SK-MEL-5 (cell line): Measurements from ENCODE around the gene MCC. TPM values are rescaled to one million over a fixed set of nuclear protein-coding genes. Genes with fewer than 3 reads are reported as not detected.

Source experiments
- DNase-seq: peaks from one replicate; pipeline ENCODE4 v3.0.0-alpha.2; 2016; ENCODE audit warnings: low read depth, low spot score
- in situ Hi-C: cut with HindIII; loops from 2 replicates; pipeline ENCODE4 v1.10.0; 2016; ENCODE audit warnings: low sequenced_read_pairs, high pct_unique_total_duplicates, low pct_unique_long_range_greater_than_20kb
- total RNA-seq: library from RNA; depleted of rRNA; stranded (reverse); fragments of >200 nt; shearing (Covaris generic); gene quantifications from 2 replicates; pipeline ENCODE4 v1.2.3, GENCODE V29; 2014

Gene MCC
- total RNA-seq, 1 experiment from 2014 or later, result 48.2 TPM

DNA sequence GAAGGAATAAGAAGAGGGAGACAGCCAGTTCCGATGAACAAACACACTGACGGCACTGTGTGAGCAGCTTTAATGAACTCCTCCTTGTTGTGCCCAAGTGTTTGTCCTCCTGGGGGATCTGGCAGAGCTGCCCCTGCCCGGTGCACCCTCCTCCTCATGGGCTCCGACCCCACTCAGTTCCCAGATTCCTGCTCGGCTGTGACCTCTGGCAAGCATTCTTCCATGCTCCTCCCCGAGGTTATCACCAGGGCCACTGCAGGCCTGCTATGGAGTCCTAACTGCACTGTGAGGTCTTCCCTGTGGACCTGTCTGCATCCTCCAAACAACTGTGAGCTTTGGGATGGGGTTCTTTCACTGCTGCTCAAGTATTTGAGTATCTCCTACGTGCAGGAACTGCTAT lies 369.5 kb downstream of the MCC start:
- in situ Hi-C loops, result no loop called here
- no peak for DNase-seq

- in situ Hi-C loops, result no loop called here
- no peak for DNase-seq
Measured at GRCh38 chr5:113118298-113118697, 370.0 kb downstream of the MCC start.

DNA sequence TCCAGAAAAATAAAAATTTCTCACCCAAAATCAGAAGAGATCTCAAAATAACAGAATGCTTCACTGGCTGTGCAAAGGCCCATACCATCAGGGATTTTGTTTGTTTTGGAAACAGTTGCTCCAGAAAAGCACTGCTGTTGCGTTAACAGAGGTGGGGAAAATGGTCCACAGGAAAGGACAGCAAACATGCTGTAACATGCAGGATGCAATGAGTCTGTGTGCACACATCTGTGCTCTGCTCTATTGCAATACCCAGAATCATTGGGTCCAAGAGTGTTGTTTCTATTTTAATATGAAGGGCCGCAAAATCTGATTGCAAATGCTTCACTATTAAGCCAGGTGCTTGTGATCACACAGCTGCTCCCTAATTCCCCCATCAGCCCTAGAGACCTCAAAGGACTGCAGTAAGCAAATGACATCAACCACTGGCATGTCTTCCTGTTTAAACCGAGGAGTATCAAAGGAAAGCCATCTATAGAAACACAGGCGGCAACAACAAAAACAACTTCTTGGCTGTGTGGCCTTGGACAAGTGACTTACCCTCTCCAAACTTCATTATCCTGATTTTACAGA lies 370.6 kb downstream of the MCC start:
- in situ Hi-C loops, result no loop called here

GRCh38 chr5:113115956-113116355 lies 372.3 kb downstream of the MCC start:
- no peak for DNase-seq
- in situ Hi-C loops, result no loop called here

More for the DNA sequence above, 370.6 kb downstream of the MCC start:
- DNase-seq, result no peak

- in situ Hi-C loops, result no loop called here
- DNase-seq, result no peak
Measured at GRCh38 chr5:113115061-113115460, 373.2 kb downstream of the MCC start.

GRCh38 chr5:113114559-113114958 lies 373.7 kb downstream of the MCC start:
- in situ Hi-C loops, result no loop called here
- DNase-seq, result no peak

DNA sequence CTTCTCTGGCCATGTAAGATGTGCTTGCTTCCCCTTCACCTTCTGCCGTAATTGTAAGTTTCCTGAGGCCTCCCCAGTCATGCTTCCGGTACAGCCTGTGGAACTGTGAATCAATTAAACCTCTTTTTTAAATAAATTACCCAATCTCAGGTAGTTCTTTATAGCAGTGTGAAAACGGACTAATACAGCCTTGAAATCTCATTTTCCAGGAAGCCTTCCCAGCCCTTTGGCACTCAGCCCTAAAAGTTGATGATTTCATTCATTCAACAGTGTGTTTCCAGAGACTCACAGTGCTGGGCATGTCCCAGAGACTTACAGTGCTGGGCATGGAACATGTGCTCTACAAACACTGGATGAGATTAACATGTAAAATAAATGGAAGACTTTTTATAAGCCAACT lies 375.8 kb downstream of the MCC start:
- in situ Hi-C loops, result no loop called here

DNA sequence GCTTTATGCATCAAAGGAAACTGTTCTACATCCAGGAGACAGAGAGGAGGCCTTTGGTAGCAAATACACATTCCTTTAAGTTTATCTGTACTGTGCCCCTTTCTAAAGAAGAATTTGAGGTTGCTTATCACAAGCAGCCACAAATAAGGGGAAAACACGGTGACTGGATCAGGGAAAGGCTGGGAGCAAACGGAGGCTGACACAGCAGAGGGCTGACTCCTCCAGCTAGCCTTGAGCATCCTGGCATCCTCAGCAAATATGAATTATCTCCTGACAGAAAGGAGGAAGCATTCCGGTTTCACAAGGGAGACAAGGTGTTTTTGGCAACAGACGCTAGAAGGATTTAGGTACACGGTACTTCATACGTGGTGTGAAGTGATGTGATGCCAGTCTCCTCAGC lies 378.1 kb downstream of the MCC start:
- no peak for DNase-seq
- in situ Hi-C loops, result no loop called here

More for the DNA sequence above, 375.8 kb downstream of the MCC start:
- DNase-seq, result no peak

GRCh38 chr5:113109344-113109743 lies 378.9 kb downstream of the MCC start:
- no peak for DNase-seq
- in situ Hi-C loops, result no loop called here

- DNase-seq, result no peak
- in situ Hi-C loops, result no loop called here
Measured at GRCh38 chr5:113108485-113108884, 379.8 kb downstream of the MCC start.

DNA sequence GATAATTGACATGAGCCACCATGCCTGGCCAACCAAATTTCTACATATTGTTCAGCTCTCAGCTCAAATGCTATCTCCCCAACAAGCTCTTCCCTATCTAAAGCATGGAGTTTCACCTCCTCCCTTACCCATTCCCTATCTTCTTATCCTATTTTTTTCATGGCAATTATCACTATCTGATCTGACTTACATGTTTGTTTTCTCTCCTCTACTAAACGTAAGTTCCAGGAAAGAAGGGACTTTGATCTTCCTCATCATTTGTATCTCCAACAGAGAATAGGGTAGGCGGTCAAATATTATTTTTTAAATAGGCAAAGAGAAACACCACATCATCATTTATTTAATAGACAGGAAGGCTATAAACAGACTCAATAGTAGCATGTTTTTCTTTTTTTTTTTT lies 381.4 kb downstream of the MCC start:
- in situ Hi-C loops, result no loop called here
- DNase-seq, result no peak

- in situ Hi-C loops, result no loop called here
- no peak for DNase-seq
Measured at GRCh38 chr5:113105693-113106280, 382.5 kb downstream of the MCC start.

- no peak for DNase-seq
- in situ Hi-C loops, result no loop called here
Measured at GRCh38 chr5:113103330-113103729, 384.9 kb downstream of the MCC start.

GRCh38 chr5:113102121-113102531 lies 386.1 kb downstream of the MCC start:
- in situ Hi-C loops, result no loop called here
- DNase-seq, result no peak

GRCh38 chr5:113100981-113101380 lies 387.3 kb downstream of the MCC start:
- DNase-seq, result no peak
- in situ Hi-C loops, result no loop called here

DNA sequence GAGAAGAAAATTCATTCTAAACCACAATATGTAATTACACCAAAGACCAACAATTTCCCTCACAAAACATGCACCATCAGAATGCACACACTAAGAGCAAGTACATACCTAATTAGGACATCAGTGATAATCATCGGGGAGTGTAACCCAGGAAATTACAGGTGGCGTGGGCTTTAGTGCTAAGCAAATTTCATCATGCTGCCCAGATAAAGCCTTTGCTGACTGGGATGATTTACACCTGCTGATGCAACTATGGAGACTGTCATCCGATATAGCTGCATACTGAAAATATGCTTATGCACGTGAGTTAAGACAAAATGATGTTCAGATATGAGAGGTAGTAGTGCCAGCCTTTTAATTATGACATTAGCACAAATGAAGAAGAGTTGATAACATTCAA lies 388.4 kb downstream of the MCC start:
- DNase-seq, result no peak
- in situ Hi-C loops, result no loop called here

- DNase-seq, result no peak
- in situ Hi-C loops, result no loop called here
Measured at GRCh38 chr5:113098378-113098777, 389.9 kb downstream of the MCC start.

- in situ Hi-C loops, result no loop called here
- DNase-seq, result no peak
Measured at GRCh38 chr5:113095831-113096230, 392.4 kb downstream of the MCC start.

- in situ Hi-C loops, result no loop called here
- no peak for DNase-seq
Measured at GRCh38 chr5:113093558-113093957, 394.7 kb downstream of the MCC start.

DNA sequence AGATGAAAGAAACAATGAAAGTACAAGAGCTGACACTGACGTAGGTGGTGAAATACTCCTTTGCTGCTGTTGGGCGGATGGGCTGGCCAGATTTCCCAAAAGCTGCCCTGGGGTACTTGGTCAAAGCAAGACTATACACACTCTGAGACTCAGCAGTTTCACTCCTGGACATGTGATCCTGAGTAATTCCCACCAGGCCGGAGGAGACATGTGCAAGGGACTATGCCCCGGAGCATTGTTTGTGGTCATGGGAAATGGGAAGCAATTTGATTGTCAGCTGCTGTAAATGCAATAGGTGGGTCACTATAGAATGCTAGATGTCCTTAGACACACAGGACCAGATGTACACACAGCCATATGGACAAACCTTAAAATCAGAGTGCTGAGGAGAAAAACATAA lies 395.6 kb downstream of the MCC start:
- DNase-seq, result peak; percentile 96
- in situ Hi-C loops, result no loop called here
